Astrocyte of the spinal cord (primary cell): ENCODE results near the gene PLXDC2.
A peak's percentile ranks its signal among the peaks of the same experiment; 100 is the strongest.
"Not testable (repeated sequence)": the region's sequence is repeated elsewhere in the genome, so short reads cannot be mapped to it uniquely, and the experiment has no call there.

Source experiments
- DNase-seq: peaks from one replicate; pipeline ENCODE4 v3.0.0; 2011; ENCODE audit warnings: low read depth, low spot score
- H3K4me3 ChIP-seq: 2 replicates; pipeline ENCODE4 v1.5.1; 2011; ENCODE audit warnings: low read depth, mild to moderate bottlenecking, low read length, moderate library complexity
- CTCF ChIP-seq: IDR thresholded peaks from 2 replicates; pipeline ENCODE4 v1.5.1; 2012; ENCODE audit warnings: low read depth, mild to moderate bottlenecking, low read length, inconsistent platforms
- in situ Hi-C: cut with HindIII; loops from 2 replicates; pipeline ENCODE4 v1.10.0; 2017; ENCODE audit warnings: low sequenced_read_pairs

The PLXDC2 gene

DNA sequence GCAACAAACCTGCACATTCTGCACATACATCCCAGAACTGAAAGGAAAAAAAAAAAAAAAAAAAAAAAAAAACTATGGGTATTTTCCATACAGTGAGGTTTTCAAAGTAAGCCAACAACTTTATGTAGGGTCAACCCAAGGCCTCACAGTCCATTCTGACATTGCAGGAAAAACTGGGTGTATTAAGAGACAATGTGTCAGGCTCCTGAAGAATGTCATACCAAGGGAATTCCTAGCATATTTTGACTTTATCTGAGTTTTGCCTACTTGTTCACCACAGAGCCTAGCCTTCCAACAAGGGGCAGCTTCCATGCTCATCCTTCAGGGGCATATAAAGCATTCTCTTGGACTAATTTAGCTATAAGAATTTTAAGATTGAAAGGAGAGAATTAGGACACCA lies 368.9 kb downstream of the PLXDC2 start:
- DNase-seq = peak; percentile 0
- H3K4me3 ChIP-seq = no peak overlapping the region
- TF ChIP-seq CTCF = no peak
- in situ Hi-C loops = no loop called here

DNA sequence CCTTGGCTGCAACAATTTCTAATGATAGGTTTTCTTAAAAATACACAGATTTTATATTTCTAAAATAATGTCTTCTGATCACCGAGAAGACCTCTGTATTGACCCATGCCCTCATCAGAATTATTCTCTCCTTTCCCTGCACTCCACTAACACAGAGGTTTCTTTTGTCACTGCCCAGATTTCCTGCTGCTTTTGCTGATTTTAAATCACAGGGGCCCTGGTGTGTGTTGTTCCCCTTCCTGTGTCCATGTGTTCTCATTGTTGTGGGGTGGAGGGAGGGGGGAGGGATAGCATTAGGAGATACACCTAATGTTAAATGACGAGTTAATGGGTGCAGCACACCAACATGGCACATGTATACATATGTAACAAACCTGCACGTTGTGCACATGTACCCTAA lies 375.2 kb downstream of the PLXDC2 start:
- in situ Hi-C loops, H3K4me3 ChIP-seq, DNase-seq: not testable (repeated sequence)

DNA sequence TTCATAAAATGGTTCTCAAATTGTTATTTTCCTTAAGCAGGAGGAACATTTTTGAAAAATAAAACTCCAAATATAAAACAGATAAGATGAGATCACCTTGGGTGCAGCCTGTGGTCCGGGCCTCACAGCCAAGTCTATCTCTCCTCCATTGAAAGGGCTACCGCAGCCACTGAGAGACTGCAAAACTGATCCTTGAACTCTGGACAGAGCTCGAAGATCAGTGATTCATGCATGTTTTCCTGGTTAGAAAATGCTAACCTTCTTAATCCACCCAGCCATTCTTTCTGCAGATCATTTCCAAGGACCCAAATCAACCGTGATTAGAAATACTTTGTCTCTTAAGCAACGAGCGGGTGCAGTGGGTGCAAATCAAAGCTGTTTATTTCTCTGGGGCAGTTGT lies 378.8 kb downstream of the PLXDC2 start:
- no peak for TF ChIP-seq CTCF
- no peak overlapping the region for H3K4me3 ChIP-seq
- in situ Hi-C loops = no loop called here
- DNase-seq = no peak

- no peak for DNase-seq
- TF ChIP-seq CTCF = no peak
- H3K4me3 ChIP-seq = no peak overlapping the region
- in situ Hi-C loops = no loop called here
Observed at GRCh38 chr10:20200758-20201157, 384.5 kb downstream of the PLXDC2 start.

DNA sequence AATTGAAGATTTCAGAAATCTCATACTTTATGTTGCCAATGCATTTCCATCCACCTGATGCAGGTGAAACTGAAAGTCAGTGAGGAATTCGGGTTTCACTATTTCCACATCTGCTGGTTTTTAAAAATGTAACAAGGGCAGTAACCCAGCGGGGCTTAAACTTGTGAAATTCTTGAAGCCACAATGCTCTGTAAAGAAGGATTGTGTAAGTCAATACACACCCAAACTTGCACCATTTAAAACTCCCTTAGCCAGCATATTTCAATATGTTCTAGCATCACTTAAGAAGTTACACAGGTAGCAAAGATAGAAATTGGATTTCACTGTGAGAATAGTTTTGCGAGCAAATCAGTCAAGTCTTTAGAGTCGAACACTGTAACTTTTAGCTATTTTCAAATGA lies 386.1 kb downstream of the PLXDC2 start:
- H3K4me3 ChIP-seq = no peak overlapping the region
- DNase-seq = no peak
- TF ChIP-seq CTCF = no peak
- in situ Hi-C loops = no loop called here

DNA sequence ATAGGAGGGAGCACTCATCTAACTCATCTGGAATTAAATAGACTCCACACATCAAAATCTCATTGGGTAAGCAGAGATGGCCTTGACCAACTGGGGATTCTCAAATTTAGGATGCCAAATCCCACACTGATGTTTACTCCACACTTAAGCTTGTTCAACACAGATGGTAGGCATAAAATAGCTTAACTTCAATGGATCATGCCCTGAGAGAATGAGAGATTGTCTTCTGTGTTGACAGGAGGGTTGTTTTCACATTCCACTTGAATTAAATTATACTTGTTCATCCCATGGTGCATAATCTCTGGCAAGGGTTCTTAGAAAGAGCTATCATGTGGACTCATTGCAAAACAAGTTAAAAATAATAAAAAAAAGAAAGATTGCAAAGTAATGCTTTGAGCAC lies 391.4 kb downstream of the PLXDC2 start:
- in situ Hi-C loops = no loop called here
- no peak overlapping the region for H3K4me3 ChIP-seq
- TF ChIP-seq CTCF = no peak
- no peak for DNase-seq

- in situ Hi-C loops, H3K4me3 ChIP-seq, DNase-seq: not testable (repeated sequence)
Observed at GRCh38 chr10:20209098-20209497, 392.9 kb downstream of the PLXDC2 start.

GRCh38 chr10:20215547-20216152 lies 399.4 kb downstream of the PLXDC2 start:
- no peak overlapping the region for H3K4me3 ChIP-seq
- TF ChIP-seq CTCF = no peak
- DNase-seq = no peak
- in situ Hi-C loops = no loop called here
